HG03565 (cell line): ENCODE results near the gene ADAM8.

Source experiments
- ATAC-seq: cut with Tn5 transposase; IDR thresholded peaks from one replicate; pipeline ENCODE4 v1.9.1; 2021; ENCODE audit warnings: mild to moderate bottlenecking, moderate library complexity; ENCODE audit not compliant: unreplicated experiment

ADAM8 gene

DNA sequence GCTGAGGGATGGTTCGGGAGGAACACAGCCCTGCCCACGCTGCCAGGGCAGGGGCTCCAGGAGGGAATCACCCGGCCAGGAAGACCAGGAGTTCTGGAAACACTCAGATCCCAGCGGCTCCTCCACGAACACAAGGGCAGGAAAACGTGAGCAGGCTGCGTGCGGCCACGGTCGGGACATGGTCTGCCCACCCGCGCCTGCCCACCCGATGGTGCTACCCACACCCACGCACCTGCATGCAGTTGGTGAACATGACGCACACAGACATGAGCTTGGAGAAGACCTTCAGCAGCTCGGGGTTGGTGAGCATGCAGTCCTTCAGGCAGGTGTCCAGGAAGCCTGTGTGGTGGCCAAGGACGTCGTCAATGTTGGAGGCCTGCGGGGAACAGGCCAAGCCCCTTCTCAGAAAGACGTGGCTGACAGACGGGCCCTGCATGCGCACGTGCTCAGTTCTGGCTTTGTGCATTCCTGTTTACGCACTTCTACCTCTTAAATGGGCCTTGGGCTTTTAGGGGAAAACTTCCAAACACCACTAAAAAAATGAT is 6.2 kb upstream of the ADAM8 start:
- ATAC-seq, result no peak

DNA sequence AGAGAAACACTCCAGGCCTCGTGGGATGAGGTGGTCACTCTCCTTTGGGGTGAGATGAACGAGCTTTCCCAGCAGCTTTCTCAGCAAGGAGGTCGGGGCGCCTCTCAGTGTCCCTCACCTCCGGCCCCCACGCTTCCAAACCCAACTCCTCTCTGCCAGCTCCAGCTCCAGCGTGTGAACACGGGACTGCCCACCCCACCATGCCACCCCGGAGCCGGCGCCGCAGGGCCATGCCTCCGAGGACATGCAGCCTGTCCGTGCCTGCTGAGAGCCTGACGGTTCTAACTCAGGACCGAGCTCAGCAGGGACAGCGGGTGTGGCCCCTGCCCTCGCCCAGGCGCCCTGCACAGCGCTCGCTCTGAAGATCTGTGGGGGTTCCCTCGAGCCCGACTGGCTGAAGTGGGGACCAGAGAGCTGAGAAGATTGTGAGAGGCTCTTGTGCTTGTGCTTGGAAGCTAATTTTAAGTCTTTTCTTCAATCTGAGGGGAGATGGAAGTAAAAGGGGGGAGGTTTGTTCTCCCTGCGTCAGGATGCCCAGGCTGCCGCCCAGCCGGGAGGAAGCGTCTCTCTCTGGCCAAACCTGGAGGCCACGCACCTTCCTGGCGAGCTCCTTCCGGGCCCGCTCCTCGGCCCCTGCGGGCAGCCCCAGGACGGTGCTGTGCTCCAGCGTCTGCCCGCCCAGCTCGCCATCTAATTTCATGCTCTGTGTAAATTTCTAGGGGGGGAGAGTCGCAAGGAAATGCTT is 5.1 kb upstream of the ADAM8 start:
- no peak for ATAC-seq

DNA sequence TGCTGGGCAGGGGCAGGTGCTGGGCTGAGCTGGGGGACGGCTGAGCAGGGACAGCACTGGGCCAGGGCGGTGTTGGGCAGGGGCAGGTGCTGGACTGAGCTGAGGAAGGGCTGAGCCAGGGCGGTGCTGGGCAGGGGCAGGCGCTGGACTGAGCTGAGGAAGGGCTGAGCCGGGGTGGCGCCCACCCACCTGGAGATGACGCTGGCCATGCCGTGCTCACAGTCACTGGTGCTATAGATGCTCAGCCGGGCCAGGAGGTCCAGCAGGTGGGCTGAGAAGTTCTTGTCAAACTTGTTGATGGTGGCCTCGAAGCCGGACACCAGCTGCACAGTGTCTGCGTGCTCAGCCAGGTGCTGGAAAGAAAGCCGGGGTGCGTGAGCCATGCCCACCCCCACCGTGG is 4.4 kb upstream of the ADAM8 start:
- ATAC-seq, result no peak

DNA sequence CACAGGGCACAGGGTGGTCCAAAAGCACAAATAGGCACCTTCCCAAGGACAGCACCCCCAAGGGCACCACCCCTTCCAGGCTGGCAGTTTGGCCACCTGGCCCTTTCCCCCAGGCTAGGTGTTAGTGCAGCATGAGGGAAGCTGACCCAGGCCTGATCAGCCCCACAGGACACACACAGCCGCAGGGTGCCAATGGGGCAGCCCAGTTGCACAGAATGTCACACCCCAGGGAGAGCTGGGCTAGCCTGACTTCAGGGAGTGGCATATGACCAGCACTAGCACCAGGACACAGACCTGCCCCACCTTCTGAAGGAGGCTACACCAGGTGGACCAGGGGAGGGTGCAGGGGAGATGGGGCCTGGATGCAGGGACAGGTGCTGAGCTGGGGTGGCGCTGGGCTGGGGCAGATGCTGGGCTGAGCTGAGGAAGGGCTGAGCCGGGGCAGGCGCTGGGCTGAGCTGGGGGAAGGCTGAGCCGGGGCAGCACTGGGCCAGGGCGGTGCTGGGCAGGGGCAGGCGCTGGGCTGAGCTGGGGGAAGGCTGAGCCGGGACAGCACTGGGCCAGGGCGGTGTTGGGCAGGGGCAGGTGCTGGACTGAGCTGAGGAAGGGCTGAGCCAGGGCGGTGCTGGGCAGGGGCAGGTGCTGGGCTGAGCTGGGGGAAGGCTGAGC is 3.9 kb upstream of the ADAM8 start:
- ATAC-seq, result no peak

DNA sequence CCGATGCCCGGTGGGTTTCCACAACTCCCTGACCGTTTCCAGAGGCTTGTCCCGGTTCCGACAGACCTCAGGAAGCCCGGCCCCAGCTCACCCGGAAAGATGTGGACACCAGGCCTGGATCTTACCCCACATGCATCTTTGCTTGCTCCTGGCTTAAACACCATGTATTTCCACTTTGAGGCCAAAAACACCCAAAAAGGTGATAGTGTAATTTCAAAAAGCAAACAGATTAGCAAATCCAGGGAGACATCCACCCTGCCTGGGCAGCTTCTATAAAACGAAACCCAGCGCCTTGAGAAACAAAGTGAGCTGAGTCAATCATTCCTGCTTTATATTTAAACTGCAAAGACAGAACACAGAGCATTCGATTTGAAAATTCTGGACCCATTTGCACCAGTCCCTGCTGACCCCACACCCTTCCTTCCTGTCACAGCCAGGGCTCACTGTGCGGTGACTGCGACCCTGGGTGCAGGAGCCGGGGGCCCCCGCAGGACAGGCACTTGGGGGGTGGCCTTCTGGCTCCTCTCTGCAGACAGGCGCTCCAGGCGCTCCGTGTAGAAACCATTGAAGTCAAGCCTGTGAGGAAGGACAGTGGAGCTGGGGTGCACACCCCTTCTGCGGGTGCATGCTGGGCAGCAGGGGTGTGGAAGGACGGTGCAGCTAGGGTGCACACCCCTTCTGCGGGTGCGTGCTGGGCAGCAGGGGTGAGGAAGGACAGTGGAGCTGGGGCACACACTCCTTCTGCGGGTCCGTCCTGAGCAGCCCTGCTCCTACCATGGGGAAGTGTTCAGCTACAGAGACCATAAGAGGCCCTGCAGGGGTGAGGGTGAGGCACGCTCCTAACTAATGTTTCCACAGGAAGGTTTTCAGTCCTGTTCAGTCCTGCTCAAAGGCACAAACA is 2.9 kb upstream of the ADAM8 start:
- ATAC-seq, result no peak

DNA sequence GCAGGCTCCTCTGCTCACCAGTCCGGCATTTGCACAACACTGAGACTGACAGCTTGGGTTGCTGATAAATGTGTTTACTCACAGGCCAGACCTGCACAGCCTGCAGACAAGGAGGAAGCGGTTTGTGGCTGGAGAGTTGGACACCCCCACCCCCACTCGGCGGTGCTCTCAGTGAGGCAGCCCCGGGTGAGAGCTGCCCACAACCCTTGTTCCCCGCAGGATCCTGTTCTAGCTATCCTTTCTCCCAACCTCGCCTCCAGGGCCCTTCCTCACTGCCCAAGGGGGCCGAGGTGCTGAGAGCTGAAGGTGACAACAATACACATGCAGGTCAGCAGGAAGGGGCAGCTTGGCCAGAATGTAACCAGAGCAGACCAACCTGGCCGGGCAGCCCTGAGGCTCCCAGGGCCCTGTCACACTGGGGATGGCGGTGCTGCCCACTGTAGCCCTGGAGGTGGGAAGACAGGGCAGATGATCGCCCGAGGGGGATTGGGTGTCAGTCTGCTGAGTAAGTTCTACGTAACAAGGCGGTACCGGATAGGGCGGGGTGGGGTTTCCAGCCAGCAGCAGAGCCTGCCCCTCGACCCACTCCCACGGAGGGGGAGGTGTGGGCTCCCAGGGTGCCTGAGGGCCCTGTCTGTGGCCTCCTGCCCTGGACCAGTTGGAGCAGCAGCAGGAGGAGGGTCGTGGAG is 2.1 kb upstream of the ADAM8 start:
- ATAC-seq, result no peak

DNA sequence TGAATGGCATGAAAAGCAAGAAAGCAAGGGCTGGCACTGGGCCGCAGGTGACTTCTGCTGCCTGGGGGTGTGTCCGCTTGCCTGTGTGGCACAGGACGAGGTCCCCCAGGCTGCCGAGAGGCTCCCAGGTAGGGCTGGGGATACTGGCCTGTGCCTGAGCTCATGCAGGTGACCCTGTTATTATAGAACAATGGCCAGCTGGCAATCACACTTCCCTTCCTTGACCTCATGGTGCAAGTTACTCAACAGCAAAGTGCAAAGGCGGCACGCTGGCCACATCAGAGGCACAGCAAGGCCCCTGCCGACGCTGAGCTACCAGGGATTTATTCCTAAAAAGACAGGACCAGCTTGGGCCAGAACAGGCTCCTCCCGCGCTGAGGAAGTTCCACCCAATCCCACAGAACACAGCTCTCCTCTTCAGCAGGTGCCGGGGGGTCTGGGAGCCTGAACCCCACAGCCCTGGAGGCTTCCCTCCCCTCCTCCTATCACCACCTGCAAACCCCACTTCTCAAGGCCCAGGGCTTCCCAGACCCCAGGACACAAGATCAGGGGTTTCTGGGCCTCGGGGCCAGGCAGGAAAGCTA is 1.4 kb upstream of the ADAM8 start:
- ATAC-seq, result no peak

DNA sequence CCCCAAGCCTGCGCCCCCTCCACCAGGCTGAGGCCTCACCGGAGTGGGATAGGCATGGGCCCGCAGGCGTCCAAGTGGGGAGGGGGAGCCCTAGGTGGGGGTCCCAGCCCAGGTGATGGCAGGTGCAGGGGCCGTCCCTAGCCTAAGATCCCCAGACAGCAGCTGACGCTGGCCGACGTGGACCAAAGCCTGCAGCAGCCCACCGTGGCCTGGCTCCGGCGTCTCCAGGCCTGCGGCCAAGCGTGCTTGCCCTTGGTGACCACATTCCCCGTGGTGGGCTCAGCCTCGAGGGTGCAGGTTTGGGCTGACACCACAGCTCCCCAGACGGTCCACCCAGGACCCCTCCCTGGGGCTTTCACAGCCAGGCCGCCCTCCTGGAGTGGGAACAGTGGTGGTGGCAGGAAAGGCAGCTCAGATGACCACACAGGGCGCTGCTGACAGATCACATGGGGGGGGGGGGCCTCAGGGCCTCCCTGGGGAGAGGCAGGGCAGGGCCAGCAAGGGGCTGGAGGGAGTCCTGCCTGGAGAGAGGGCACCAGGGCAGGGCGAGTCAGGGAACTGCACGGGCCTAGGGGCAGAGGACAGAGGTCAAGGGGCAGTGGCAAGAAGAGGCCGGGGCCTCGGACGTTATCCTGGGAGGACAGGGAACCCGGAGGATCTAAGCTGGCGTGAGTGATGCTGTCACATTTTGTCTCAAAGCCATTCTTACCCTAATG is 767 bp upstream of the ADAM8 start:
- ATAC-seq, result no peak

DNA sequence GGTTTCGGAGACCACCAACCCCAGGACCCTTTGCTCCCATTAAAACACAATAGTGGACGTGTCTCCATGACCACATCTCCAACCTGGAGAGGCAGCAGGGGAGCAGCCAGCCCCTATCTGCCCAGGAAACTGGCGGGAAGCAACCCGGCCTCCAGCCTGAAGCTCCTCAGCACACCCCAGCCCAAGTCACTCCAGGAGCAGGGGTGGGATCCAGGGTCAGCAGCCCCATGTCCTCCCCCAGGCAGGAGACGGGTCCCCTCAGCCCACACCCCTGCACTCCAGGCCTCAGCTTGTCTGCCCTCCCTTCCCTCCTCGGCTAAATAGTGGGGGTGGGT is 601 bp downstream of the ADAM8 start:
- no peak for ATAC-seq

DNA sequence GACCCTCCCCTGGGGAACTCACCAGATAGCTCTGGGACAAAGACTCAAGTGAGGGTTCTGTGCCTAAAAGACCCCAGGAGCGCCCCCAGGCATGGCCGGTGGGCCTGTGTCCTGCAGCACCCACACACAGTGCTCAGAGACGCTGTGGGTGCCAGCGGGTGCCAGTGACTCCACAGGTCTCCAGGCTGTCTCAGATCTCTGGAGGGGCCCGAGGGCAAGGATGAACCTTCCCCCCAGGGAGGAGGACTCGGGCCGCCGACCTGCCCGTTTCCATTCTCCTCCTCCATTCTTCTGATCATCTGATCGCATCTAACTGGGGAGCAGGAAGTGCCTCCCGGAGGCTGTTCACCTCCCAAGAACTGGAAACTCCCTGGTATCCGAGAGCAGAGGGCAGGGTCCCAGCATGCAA is 980 bp downstream of the ADAM8 start:
- peak; percentile 31 for ATAC-seq

DNA sequence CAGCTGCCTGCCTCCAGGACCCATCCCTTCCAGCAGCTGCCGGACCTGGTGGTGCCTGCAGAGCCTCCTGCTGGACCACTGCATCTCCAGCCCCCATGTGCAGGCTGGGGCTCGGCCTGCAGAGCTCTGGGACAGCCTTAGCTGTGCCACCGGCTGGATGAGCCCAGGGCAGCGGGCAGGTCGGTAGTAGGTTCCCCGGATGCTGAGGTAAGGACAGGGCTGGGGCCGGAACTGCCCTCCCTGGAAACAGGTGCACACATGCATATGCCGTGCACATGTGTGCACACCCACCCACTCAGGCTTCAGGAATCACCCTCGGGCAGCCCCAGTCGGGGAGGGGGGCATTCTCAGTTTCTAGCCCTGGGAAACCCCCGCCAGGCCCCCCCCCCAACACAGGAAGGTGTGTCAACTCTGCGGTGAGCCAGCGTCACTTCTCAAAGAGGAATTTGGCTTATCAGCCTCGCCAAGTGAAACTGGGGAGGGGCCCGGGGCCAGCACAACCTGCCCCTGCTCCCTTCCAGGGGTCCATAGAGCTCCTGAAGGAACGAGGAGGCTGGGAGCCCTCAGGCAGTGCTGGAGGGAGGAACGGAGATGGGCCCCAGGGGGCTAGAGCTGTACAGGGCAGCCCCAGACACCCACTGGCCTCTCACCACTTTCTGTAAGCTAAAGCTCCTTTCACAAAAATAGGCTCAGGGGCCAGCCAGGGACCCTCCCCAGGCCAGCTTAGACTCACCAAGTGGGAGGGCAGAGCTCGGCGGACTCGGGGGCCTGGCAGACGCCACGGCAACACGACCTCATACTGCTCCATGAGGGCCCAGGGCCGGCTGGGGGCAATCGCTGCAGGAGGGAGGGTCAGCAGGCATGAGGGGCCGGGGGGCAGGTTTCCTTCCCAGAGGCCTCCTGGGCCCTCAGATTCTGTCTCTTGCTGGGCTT is 1.7 kb downstream of the ADAM8 start:
- ATAC-seq, result peak; percentile 32

DNA sequence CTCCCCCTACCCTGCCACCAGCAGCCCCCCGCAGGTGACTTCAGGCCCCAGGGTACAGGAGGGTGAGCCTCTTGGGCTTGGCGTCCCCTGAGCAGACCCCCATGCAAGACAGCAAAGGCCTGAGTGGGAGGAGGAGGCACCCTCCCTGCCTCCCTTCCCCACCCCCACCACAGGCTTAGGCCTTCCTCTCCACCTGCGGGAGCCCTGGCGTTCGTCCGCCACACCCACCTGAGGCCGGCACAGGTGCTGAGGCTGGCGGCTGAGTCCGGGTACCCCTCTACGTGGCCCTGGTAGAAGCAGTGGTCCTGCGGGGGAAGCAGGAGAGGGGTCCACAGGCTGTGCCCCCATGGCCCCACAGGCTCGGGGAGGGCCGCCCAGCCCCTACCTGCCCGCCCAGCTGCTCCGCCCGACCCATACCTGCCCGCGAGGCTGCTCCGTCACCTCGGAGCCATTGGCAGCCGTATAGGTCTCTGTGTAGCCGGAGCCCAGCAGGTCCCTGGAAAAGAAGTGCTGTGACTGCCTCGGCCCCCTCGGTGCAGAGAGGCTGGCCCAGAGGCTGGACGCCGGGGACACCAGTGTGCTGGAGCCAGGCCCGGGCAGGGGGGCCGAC is 3.0 kb downstream of the ADAM8 start:
- no peak for ATAC-seq

DNA sequence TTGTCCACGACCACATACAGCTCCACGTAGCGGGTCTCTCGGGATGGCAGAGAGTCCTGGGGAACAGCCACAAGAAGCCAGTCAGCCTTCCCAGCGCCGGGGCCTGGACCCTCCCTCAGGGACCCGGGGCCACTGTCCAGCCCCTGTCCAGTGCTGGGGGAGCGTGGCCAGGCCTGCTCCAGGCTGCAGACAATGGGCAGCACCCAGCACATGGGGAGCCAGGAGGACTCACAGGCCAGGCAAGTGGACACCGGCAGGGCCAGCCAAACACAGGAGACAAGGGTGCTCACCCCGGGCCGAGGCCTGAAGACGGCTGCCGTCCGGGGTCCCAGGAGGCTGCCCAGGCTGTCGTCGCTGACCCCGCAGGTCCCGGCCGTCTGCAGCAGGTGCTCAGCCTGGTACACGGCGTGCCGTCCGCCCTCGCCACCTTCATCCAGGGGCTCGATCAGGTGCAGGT is 3.7 kb downstream of the ADAM8 start:
- no peak for ATAC-seq

DNA sequence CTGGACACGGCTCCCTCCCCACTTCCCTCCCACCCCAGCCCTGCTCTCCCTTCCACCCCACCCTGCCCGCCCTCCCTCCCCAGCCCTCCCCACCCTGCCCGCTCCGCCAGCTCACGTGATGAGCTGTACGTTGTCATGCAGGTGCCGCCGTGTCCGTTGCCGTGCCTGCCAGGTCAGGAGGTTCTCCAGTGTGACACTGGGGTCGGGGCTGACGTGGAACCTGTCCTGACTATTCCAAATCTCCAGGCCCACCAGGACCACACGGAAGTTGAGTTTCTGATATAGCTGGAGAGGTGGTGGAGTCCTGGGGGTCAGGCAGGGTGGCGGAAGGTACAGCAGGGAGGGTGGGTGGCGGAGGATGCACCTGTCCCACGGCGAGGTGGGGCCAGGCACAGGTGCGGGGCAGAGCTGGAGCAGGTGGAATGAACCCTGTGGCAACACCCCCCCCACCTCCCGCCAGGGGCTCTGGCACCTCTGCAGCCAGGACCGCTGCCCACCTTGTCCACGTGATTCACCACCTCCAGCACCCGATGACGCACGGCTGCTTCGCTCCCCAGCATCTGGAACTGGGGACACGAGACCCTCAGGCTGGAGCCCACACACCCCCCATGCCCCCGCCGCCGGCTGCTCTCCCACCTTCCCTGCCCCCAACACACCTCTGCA is 4.2 kb downstream of the ADAM8 start:
- no peak for ATAC-seq

DNA sequence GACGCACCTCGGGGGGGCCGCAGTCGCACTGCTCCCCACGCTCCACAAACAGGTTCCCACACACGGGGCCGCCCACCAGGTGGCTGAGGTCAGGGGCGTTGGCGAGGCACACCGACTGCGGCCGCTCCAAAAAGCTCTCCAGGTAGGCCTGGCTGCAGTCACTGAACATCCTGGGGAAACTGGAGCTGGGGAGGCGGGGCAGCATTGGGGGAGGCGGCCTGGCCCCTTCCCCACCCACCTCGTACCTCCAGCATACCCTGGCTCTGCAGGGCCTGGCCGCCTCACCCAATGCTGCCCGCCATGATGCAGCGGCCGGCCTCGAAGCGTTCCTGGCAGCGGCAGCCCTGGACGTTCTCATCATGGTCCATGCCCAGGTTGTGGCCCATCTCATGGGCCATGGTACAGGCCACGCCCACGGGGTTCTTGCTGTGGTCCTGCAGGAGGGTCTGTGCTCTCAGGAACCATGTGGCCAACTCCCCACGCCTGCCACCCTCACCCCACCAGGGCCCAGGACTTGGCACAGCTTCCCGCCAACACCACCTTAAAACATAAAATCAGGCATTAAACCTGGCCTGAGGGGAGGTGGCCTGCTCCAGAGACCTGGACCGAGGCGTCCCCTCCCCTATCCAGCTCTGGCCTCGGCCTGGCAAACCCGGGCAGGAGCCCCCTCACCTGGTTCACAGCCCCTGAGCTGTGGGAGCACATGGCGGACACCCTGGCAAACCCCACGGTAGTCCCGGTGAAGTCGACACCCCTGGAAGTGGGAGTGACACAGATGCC is 5.0 kb downstream of the ADAM8 start:
- ATAC-seq, result no peak

DNA sequence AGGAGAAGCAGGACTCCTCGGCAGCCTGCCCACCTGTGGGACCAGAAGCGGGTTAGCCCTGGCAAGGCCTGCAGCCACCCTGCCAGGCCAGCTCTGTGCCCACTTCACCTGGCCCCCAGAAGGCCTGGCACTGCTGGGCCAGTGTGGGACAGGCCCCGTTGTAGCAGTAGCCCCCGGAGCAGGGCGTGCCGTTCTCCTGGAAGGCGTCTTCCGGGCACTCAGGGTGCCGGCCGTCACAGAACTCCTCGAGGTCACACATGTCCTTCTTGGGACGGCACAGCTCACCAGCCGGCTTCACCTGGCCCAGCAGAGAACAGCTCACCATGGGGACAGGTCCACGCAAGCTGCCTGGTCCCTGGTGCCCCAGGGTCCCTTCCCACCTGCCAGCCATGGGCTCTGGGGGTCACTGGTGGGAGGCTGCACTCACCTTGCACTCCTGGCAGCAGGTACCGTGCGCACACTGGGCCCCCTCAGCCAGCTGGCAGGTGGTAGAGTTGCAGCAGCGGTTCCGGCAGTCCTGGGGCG is 5.8 kb downstream of the ADAM8 start:
- no peak for ATAC-seq

DNA sequence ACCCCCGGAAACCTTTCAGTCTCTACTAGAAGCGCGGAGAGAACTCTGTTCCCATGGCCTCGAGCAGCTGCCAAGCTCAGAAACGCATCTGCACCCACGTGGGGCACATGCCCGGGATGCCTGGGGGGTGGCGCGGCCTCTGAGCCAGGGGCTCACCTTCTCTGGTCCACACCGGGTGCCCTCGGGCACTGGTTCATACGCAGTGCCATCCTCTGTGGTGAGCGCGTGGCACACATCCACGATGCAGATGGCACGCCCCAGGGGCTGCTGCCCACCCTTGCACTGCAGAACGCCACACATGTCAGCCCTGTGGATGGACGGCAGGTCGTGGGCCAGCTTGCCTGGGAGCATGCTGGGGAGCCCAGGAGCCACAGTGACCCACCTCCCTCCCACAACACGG is 6.5 kb downstream of the ADAM8 start:
- no peak for ATAC-seq
